NK-92 treated with Interleukin-12 subunit alpha and Interleukin-12 subunit beta, amount 100 ng/mL, for 24 hours (cell line): ENCODE measurements around the gene PPL.
A peak's percentile ranks its signal among the peaks of the same experiment; 100 is the strongest.
"Not testable (repeated sequence)": the region's sequence is repeated elsewhere in the genome, so short reads cannot be mapped to it uniquely, and the experiment has no call there.

Source experiments
- DNase-seq: peaks from one replicate; lab custom pipeline; 2025; lab: John Stamatoyannopoulos, UW

PPL gene

DNA sequence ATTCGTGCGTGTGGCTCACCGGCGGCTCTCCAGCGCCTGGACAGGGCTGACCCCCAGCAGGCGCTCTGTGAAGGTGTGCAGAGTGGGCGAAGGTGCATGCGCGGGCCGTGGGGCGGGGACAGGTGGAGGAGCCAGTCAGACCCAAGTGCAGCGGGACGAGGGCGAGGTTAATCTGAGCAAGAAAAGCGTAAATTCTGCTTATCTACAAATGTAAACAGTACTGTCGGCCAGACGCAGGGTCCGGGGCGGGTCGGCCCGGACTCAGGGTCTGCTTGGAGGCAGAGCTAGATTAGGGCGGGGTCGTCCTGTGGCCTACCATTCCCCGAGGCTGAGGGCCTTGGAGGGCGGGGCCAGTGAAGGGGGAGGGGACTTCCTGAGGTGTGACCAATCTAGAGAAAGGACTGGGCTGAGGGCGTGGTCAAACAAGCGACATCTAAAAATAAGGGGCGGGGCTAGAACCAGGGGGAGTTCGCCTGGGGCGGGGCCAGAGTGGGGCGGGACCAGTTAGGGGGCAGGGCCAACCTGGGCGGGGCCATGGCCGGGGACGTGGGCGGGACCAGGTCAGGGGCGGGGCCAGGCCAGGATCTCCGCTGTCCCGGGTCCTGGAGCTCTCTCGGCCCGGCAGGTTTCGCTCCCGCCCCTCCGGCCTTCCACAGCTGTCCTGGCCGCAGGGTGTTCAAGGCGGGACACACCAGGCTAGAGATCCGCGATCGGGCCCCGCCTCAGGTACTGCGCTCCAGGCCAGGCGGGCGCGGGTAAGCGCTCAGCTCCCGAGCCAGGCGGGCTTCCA is 21.0 kb upstream of the PPL start, which contains the start of gene SEC14L5:
TSS of gene SEC14L5 (plus strand) at position 611 of the 790 bp plus-strand sequence. CDS start 994 bp downstream, outside the sequence.
- DNase-seq: peak; percentile 32

DNA sequence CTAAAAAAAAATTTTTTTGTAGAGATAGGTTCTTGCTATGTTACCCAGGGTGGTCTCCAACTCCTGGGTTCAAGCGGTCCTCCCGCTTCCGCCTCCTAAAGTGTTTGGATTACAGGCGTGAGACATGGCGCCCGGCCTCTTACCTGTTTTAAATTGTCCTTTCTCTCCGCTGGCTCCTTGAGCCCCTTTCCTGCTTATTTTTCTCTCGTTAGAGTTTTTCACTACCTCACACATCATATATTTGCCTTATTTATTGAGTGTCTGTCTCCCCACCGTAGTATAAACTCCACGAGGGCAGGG is 20.4 kb upstream of the PPL start:
- no peak for DNase-seq

GRCh38 chr16:4954714-4955113 is 17.8 kb upstream of the PPL start:
- no peak for DNase-seq

DNA sequence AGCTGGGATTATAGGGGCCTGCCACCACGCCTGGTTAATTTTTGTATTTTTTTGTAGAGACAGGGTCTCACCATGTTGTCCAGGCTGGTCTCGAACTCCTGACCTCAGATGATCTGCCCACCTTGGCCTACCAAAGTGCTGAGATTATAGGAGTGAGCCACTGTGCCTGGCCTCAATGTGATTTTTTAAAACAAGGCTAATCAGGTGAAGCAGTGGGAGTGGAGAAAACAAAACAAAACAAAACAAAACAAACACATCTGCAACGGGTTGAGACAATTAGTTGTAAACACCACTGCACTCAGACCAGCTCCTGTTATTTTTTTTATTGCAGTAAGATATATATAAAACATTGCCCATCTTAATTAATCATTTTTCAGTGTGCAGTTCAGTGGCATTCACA is 14.6 kb upstream of the PPL start:
- DNase-seq: not testable (repeated sequence)

DNA sequence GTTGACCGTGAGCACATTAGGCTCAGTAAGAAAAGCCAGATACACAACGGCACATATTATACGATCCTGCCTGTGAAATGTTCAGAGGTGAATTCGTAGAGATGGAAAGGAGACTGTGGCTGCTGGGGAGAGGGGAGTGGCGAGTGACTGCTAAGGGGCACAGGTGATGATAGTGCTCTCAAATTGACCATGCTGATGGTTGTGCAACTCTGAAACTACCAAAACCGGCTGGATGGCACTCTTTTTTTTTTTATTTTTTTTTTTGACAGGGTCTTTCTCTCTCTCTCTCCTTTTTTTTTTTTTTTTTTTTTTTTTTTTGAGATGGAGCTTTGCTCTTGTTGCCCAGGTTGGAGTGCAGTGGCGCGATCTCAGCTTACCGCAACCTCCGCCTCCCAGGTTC is 13.0 kb upstream of the PPL start:
- no peak for DNase-seq

- DNase-seq: no peak
Observed at GRCh38 chr16:4948903-4949766, 12.2 kb upstream of the PPL start.

DNA sequence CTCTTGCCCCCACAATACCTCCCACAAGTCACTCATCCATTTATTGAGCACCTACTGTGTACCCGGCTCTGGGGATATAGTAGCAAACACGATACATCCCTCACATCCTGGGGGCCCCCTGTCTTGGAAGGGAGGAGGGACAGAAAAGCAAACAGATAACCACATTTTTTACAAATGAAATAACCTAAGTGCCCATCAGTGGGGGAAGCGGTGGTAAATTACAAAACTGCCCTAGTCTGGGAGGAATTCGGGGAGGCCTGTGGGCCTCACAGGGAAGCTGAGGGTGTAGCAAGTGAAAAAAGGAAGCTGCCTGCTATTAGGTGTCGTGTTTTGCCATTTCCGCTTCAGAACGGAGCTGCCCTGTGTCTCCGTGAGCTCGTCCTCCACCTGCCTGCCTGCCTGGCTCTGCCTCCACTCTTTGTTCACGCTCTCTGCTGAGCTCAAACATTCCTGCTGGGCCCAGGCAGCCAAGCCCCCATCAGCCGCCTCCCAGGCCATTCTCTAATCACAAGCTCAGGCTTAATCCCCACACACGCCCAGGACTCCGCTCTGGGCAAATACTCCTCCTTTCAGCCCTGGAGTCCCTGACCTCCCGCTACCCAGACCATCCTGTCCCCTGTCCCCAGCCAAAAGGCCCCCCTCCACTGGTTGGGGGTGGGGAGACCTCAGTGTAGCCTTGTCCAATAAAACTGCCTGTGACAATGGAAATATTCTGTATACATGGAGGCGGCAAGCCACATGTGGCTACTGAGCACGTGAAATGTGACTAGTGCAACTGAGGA is 11.0 kb upstream of the PPL start:
- no peak for DNase-seq

GRCh38 chr16:4946917-4947316 is 10.0 kb upstream of the PPL start:
- no peak for DNase-seq

DNA sequence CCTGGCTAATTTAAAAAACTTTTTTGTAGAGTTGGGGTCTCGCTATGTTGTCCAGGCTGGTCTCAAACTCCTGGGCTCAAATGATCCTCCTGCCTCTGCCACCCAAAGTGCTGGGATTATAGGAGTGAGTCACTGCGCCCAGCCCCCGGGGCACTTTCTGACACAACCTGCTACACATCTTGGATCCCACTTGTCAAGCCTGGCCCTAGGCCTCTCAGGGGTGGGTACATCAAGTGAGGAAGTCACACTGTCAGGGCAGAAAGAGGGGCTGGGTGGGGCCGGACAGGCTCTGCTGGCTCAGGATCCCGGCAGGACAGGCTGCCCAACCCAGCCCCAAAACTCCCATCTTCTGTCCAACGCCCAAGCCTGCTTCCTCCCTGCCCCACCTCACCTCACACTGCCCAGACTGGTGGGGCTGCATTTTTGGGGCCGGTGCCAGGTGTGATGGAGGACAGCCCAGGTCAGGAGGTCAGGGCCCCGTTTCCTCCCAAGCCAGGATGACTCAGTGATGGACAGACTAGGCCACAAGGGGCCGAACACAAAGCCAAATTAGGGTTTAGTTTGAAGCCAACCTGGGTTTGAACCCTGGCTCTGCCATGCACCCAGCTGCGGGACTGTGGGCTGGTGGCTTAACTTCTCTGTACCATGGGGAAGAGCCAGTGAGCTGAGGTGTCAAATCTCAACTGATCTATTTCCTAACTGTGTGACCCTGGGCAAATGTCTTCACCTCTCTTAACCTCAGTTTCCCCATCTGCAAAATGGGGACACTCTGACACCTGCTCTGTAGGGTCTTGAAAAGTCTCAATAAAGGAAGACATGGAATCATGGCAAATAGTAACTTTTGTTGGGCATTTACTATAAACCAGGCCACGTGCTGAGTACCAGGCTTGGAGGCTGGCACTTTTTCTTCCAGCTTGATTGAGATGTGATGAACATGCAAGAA is 8.9 kb upstream of the PPL start:
- DNase-seq: no peak

- no peak for DNase-seq
Observed at GRCh38 chr16:4944333-4945281, 7.7 kb upstream of the PPL start.

DNA sequence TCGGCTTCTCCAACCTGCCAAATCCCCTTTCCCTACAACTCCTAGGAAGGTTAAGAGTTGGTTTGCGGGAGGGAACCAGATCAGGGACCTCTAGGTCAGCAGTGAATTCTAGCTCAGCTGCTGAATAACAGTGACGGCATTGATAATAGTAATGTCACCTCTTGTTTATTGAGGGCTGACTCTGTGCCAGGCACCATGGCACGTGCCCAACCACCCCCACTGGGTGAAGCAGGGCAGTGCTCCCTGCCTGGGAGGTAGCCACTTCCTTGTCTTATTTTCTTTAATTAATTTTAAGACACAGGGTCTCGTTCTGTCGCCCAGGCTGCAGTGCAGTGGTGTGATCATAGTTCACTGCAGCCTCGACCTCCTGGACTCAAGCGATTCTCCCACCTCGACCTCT is 5.5 kb upstream of the PPL start:
- DNase-seq: no peak

DNA sequence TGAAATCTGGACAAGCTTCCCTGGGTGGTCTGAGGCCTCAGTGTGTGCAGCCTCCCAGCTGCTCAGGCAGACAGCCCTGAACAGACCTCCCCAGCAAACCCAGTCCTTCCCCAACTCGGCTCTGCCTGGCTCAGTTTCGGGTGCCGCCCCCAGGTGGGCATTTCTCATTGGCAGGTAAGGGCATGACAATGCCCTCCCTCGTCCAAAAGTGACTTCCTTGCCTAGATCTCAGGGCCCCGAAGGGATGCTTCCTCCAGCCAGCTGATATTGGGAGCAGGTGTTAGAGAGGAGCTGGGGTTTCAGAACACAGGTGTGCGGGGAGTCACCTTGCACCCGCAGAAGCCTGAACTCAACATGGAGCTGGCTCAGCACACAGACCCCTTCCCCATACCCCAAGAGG is 3.8 kb upstream of the PPL start:
- no peak for DNase-seq

GRCh38 chr16:4938683-4939030 is 1.7 kb upstream of the PPL start:
- DNase-seq: no peak

DNA sequence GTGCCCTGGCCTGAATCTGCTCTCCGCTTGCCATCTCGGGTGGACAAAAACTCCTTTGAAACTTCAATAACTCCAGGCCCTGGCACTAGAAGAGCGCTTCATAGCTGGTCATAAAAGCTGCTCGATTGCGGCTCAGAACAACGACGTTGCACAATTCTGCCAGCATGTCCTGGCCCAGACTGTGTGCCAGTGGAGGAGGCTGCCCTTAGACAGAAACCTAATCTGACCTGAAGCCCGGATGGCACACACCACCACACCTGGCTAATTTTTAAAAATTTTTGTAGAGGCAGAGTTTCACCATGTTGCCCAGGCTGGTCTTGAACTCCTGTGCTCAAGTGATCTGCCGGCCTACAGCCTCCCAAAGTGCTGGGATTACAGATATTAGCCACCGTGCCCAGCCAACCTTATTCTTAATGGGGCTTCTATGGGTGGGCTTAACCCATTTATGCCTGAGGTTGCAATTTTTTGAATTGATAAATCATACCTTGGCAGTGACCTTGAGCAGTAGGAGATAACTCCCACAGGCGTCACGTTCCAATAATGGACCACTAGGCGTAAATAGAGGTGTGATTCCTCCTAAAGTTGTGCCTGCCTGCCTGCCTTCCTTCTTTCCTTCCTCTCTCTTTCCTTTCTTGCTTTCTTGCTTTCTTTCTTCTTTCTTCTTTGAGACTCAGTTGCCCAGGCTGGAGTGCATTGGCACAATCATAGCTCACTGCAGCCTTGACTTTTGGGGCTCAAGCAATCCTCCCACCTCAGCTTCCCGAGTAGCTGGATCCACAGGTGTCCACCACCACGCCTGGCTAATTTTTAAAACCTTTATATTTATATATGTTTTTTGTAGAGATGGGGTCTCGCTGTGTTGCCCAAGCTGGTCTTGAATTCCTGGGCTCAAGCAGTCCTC is 1.1 kb upstream of the PPL start:
- no peak for DNase-seq

GRCh38 chr16:4936181-4936990 is 562 bp downstream of the PPL start:
- no peak for DNase-seq

GRCh38 chr16:4935241-4935855 is 1.6 kb downstream of the PPL start:
- no peak for DNase-seq

DNA sequence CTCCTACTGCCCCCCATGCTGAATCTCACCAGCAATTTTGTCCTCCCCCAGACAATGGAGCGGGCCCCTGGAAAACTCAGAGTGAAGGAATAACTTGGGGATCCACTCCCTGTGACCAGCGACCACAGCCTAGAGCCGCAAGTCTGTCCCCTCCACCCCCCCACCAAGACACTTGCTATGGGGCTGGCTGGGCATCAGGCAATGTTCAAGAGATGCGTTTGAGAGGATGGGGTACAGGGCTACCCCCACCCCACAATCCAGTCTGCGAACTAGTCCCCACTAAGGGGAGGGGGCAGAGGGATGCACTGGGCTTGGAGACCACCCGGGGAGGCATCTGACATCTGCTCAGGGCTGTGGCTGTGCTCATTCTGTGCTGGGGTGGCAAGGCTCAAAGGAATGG is 2.4 kb downstream of the PPL start:
- DNase-seq: no peak

- no peak for DNase-seq
Observed at GRCh38 chr16:4933871-4934395, 3.0 kb downstream of the PPL start.
